Stimulated activated naive CD4-positive, alpha-beta T cell treated with Interleukin-2 at 50 U/mL for 16 hours (primary cell): ENCODE measurements around the gene PAPOLB.

Experiments used
- DNase-seq: peaks from one replicate; lab custom pipeline; 2025; lab: John Stamatoyannopoulos, UW

Gene PAPOLB

DNA sequence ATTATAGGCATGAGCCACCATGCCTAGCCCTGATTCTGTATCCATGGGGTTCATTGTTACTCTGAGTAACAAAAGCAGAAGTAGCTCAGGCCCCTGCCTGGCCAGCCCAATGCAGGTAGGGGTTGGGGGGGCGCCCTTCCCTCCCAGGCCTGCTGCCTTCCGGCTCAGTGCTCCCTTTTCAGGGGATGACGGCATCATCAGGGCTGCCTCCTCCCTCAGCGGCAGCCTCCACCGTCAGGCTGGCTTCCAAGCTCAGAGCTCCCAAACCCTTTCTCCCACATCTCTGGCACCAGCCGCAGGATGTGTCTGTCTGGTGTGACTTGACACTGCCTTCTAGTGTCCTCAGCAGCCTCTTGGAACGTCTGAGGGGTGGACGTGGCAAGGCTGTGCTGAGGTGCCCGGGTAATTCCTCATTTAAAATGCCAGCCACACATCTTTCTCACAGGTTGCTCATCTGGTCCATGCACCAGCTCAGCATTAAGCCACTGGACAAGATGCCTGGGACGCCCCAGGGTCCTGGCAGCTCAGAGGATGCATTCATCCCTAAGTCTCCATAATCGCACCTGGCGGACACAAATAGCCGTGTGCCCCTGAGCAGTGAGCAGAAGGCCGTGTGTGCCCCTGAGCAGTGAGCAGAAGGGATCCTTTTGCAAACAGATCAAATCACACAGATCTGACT lies 38.2 kb downstream of the PAPOLB start:
- no peak for DNase-seq

GRCh38 chr7:4822677-4823076 lies 39.2 kb downstream of the PAPOLB start:
- no peak for DNase-seq

DNA sequence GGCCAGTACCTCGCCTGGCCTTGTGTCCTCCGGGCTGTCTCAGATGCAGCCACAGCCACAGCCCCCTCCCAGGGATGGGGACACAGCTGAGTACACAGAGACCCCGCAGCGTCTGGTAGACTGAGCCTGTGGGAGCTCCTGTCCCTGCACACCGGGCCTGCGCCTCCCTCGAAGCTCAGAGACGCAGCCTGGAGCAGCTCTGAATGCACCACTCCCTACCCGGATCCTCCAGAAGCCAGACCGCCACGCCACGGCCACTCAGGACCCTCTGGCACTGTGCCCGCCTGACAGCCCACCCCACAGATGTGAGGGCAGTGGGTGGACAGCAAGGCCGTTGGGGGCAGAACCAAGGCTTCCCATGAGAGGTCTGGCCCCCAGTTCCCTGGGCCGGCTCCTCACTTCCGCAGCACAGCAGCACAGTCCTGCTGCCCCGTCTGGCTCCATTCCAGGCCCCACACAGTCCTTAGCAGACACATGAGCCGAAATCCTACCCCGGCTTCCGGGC lies 40.8 kb downstream of the PAPOLB start:
- DNase-seq: no peak

DNA sequence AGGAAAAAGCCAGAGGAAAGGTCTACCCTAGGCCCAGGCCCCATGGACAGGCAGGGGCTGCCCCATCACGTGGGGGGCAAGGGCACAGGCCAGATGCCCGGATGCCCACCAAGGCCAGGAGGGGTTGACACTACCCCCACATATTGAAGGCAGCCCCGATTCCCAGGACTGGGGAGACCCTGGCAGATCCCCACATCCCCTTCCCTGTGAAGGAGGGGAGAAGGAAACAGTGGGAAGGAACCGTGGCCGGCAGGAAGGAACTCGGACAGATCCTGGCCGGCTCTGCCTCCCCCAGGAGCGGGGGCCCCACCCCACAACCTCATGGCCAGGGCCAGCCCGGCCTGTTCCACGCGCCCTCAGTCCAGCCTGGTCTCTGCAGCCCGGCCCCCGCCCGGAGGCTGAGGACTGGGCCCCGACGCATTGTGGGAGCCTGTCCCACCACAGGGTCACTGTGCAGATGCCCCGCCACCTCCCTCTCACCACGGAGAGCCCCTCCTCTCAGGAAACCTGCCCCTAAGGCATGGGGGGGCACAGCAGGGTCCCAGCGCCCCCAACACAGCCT lies 41.3 kb downstream of the PAPOLB start:
- DNase-seq: no peak

- DNase-seq: no peak
Measured at GRCh38 chr7:4819560-4820404, 42.0 kb downstream of the PAPOLB start.

DNA sequence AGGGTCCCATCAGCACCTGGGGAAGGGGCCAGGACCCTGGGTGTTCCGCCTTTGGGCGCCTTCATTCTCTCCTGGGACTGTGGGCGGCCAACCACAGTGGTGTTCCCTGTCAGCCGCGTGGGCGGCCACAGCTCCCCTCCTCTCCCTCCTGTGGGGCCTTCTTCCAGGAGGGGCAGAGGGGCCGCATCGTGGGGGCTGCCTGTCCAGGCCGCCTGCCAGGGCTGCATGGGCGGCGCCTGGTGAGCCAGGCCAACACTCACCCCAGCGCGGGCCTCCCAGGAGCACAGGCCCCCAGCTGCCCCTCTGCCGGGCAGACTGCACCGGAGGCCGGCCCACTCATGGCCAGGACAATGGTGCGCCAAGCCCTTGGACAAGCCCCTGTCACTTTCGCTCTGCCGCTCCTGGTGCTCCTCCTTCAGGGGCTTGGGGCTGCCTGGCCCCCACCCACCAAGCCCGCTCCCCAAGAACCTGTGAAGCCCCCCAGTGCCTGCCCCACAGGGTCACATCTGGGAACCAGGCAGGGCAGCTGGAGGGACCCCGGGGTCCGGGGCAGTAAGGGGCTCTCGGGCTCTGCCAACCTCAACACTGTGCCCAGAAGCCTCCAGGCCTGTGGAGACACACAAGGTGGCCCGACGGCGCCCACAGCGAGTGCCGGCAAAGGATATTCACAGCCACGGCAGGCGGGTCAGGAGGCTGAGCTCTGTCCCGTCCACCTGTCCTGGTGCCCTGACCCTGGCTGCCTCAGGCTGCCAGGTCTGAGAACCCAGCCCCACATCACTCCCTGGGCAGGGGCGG lies 43.6 kb downstream of the PAPOLB start:
- DNase-seq: no peak

DNA sequence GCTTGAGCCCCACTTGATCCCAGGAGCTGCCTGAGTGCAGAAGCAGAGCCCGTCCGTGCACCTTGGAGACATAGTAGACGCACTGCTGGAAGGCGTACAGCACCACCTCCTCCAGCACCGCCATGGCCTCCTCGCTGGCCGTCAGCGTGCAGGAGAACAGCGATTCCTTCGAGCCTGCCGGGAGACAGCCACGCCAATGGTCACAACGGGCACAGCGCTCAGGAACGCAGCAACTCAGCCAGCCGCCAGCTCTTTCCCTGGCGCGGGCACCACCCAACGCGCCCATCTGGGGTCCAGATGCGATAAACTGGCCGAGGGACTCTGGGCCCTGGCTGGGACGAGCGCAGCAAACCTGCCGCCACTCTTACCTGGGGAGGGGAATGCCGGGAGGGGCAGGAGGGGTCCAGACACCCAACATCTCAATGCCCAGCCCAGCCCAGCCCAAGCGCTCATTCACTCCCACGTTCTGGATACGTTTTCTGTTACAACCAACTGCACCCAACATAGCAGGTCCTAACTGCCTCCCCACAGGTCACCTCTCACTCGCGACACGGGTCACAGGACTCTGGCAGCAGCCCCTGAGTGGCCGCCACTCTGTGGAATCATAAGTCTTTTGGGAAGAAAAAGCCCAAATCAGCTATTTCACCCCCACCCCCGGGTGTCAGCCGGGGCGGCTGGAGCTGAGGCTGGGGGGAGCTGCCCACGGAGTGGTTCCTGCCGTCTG lies 44.5 kb downstream of the PAPOLB start:
- DNase-seq: no peak

GRCh38 chr7:4816419-4817080 lies 45.3 kb downstream of the PAPOLB start:
- no peak for DNase-seq

GRCh38 chr7:4815609-4816418 lies 46.0 kb downstream of the PAPOLB start:
- no peak for DNase-seq

GRCh38 chr7:4815121-4815520 lies 46.7 kb downstream of the PAPOLB start:
- DNase-seq: no peak

- DNase-seq: no peak
Measured at GRCh38 chr7:4814433-4814832, 47.4 kb downstream of the PAPOLB start.

DNA sequence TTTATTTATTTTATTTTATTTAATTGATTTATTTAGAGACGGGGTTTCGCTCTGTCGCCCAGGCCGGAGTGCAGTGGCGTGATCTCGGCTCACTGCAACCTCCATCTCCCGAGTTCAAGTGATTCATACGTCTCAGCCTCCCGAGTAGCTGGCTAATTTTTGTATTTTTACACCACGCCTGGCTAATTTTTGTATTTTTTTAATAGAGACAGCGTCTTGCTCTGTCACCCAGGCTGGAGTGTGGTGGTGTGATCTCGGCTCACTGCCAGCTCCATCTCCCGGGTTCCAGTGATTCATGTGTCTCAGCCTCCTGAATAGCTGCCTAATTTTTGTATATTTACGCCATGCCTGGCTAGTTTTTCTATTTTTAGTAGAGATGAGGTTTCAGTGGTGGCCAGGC lies 52.2 kb downstream of the PAPOLB start:
- DNase-seq: no peak

- DNase-seq: no peak
Measured at GRCh38 chr7:4809091-4809591, 52.7 kb downstream of the PAPOLB start.

DNA sequence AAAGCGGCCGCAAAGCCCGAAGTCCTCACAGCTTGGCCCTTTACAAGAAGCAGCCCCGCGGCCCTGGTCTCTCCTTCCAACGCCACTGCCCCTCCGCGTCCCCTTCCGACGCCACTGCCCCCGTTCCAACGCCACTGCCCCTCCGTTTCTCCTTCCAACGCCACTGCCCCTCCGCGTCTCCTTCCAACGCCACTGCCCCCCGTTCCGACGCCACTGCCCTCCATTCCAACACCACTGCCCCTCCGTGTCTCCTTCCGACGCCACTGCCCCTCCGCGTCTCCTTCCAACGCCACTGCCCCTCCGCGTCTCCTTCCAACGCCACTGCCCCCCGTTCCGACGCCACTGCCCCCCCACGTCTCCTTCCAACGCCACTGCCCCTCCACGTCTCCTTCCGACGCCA lies 53.3 kb downstream of the PAPOLB start:
- no peak for DNase-seq

- no peak for DNase-seq
Measured at GRCh38 chr7:4808026-4808425, 53.8 kb downstream of the PAPOLB start.
